Kidney epithelial cell (primary cell): ENCODE results near the gene IQCE. TPM values are rescaled to one million over a fixed set of nuclear protein-coding genes. Genes with fewer than 3 reads are reported as not detected.

ENCODE experiments used
- DNase-seq: peaks from one replicate; pipeline ENCODE4 v3.0.0-alpha.2; 2010; ENCODE audit warnings: low read depth
- H3K27me3 ChIP-seq: 2 replicates; pipeline ENCODE4 v1.6.0; 2011; ENCODE audit warnings: low read length; ENCODE audit not compliant: control insufficient read depth, insufficient read depth
- H3K36me3 ChIP-seq: 2 replicates; pipeline ENCODE4 v1.5.1; 2011; ENCODE audit warnings: low read length; ENCODE audit not compliant: control insufficient read depth, insufficient read depth
- H3K4me3 ChIP-seq: 2 replicates; pipeline ENCODE4 v1.5.1; 2011; ENCODE audit warnings: low read depth, mild to moderate bottlenecking, control low read depth, low read length
- total RNA-seq: library from RNA; depleted of rRNA; stranded (reverse); fragments of >200 nt; gene quantifications from 2 replicates; pipeline ENCODE4 v1.2.3, GENCODE V29; 2015
- TF ChIP-seq, protein P1 (sequence below): IDR thresholded peaks from 2 replicates; pipeline ENCODE4 v1.5.1; 2011; ENCODE audit warnings: mild to moderate bottlenecking, moderate library complexity, low read length, control low read depth, inconsistent platforms; ENCODE audit not compliant: insufficient read depth, poor library complexity, severe bottlenecking

The IQCE gene
- total RNA-seq, 1 donor from 2014 or later = 18.0 TPM

DNA sequence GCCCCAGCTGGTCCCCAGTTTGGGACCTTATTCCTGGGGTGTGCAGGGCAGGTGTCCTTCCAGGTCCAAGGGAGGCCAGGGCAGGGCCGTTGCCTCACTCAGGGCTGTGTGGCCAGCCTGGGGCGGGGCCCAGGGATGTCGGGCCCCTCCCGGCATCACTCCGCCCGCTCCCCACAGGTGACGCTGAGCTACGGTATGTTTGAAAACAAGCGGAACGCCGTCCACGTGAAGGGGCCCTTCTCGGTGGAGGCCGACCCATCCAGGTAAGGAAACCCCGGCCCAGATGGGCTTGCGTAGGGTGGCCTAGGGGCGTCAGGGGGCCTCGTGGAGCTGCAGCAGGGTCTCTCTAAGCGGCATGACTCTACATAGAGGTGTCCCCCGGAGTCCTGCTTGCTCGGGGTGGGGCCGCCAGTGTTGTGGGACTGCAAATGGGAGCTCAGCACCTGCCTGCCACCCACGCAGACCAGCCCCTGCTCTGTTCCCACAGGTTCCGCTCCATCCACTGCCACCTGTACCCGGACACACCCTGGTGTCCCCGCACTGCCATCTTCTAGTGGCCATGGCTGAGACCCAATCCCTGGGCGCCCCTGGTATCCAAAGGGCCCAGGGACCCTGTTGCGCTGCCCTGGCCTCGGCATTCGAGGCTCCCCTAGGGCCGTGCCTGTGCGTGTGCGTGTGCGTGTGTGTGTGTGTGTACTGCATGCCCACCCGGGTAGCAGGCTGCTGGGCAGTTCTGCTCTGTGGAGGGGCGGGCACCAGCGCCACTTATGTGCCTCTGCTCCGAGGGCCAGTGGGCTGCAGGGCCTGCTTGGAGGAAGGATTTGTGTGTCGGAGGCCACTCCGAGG, 31.9 kb upstream of the IQCE start:
- H3K36me3 ChIP-seq = no peaks in the 10 kb centered on the region
- H3K4me3 ChIP-seq = no peak overlapping the region
- TF ChIP-seq, protein P1, sequence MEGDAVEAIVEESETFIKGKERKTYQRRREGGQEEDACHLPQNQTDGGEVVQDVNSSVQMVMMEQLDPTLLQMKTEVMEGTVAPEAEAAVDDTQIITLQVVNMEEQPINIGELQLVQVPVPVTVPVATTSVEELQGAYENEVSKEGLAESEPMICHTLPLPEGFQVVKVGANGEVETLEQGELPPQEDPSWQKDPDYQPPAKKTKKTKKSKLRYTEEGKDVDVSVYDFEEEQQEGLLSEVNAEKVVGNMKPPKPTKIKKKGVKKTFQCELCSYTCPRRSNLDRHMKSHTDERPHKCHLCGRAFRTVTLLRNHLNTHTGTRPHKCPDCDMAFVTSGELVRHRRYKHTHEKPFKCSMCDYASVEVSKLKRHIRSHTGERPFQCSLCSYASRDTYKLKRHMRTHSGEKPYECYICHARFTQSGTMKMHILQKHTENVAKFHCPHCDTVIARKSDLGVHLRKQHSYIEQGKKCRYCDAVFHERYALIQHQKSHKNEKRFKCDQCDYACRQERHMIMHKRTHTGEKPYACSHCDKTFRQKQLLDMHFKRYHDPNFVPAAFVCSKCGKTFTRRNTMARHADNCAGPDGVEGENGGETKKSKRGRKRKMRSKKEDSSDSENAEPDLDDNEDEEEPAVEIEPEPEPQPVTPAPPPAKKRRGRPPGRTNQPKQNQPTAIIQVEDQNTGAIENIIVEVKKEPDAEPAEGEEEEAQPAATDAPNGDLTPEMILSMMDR = no peak
- DNase-seq = no peak
- H3K27me3 ChIP-seq = no peaks in the 10 kb centered on the region

DNA sequence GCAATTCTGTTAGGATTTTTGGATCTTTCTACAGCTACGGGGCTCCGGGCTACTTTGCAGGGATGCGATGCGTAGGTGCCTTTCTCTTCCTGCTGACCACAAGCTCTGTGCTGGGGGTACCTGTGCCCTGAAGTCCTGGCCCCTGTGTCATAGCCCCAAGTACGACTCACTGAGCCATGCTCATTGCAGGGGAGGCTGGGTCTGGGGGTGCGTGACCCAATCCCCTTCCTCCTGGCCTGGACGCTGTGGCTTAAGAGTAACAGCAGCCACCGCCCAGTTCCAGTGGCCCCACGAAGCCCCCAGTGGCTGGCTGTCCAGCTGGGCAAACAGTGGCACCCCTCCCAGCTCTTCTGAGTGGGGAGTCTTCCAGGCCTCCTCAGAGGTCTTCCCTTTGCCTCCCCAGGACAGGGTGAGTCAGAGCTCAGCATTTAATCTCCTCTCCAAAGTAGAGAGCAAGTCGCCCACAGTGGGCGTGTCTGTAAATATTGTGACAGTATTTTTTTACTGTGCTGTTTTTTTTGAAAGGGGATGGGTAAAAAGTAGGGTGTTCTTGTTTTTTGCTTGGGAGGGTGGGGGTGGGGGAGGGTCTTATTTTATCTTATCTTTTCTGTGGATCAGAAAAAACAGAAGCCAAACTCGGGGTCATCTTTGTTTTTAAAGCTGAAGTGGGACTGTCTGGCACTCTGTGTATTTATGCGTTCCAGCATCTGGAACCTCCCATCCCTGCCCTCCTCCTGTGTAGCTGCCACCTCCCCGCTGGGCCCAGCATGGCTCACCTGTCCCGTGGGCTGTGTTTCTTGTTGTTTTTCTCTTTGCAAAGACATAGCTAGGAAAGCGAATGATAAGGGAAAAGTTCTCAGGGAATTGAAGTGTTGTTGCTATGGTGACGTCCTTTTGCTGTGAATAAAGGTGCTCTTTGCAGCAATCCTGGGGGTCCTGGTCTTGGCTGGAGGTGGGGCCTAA, 31.0 kb upstream of the IQCE start:
- Histone ChIP-seq H3K4me3 (no peak overlapping the region), H3K36me3 (no peaks in the 10 kb centered on the region), H3K27me3 (no peaks in the 10 kb centered on the region)
- DNase-seq = no peak
- TF ChIP-seq, protein P1 = no peak

DNA sequence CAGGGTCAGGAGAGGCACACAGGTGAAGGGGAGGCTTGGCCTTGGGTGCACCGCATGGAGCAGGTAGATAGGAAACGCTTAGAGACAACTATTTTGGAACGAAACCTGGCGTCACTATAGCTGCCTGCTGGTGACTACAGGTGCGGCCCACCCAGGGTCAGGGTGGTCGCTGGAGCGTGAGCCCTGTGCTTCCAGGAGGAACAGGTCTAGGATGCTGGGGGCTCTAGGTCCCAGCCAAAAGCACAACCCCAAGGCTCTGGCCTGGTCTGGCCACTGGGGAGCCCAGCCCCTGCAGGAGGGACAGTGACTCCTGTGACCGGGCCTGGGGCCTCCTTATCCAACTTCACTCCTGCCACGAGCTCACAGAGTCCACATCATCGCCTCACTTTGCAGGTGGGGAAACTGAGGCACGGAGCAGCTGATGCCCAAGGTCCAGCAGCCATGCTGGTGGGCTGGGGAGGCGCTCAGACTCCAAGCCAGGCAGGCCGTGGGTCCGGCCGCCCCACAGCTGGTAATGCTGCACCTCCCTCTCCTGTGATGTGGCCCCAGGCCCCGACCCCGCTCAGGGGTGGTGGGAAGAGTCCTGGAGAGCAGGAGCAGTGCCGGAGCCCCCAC, 30.2 kb upstream of the IQCE start:
- no peaks in the 10 kb centered on the region for H3K36me3 ChIP-seq
- no peak for DNase-seq
- no peaks in the 10 kb centered on the region for H3K27me3 ChIP-seq
- no peak overlapping the region for H3K4me3 ChIP-seq
- TF ChIP-seq, protein P1 = no peak

DNA sequence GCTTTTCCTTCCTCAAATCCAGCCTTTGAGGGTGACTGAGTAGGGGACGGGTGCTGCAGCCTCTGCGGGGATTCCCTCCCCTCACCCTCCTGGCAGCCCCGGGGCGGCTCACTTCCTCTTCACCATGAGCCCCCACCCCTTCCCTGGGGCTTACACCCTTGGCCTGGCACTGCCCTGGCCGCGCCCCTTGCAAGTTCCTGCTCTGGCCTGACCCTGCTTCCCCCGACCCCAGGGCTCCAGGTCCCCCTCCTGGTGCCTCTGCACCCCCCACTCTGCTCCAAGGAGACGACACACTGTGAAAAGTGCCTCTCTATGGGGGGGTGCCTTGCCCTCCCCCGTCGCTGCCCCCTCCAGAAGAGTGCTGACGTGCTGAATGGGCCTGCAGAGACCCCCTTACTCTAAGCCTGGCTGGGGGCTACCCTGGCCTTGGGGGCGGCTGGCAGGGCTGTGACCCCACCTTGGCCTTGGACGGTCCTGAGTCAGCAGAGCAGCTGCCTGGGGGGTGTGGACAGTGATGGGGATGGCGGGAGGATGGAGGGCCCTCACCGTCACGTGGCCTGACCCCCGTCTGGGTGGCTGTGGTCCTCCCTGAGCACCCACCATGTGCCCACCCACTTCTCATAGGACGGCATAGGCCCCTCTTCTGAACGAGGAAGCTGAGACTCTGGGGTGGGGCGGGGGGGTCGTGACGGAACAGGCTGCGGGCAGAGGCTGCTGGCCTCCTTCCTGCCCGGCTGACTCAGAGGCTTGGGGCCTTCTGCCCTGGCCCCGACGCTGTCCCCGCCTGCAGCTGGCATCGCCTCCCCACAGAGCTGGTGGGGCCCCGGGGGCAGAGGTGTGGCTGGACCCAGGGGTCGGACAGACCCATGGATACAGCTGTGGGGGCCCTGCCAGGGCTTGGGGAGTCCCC, 29.4 kb upstream of the IQCE start:
- no peak overlapping the region for H3K4me3 ChIP-seq

More for the DNA sequence above, 29.4 kb upstream of the IQCE start:
- TF ChIP-seq, protein P1 = no peak
- H3K36me3 ChIP-seq = no peaks in the 10 kb centered on the region
- DNase-seq = no peak
- H3K27me3 ChIP-seq = no peaks in the 10 kb centered on the region
